Neural progenitor cell (in vitro differentiated cells): ENCODE results near the gene RAPH1. TPM values are rescaled to one million over a fixed set of nuclear protein-coding genes. Genes with fewer than 3 reads are reported as not detected.

Experiments
- DNase-seq: peaks from one replicate; pipeline ENCODE4 v3.0.0-alpha.2; 2016; ENCODE audit warnings: low spot score
- H2AFZ ChIP-seq: fragments of 200-600 bp; sonication (generic); replicated peaks from 2 replicates; pipeline ENCODE4 v1.6.1; 2016; ENCODE audit warnings: antibody characterized with exemption
- H3F3A ChIP-seq: fragments of 200-600 bp; sonication (generic); 2 replicates; pipeline ENCODE4 v1.6.1; 2016; ENCODE audit warnings: antibody characterized with exemption, low read depth
- H3K27ac ChIP-seq: fragments of 200-600 bp; sonication (generic); 2 replicates; pipeline ENCODE4 v1.5.1; 2016; ENCODE audit warnings: mild to moderate bottlenecking
- H3K27me3 ChIP-seq: fragments of 200-600 bp; sonication (generic); 2 replicates; pipeline ENCODE4 v1.6.1; 2016; ENCODE audit warnings: mild to moderate bottlenecking, moderate library complexity
- H3K36me3 ChIP-seq: fragments of 200-600 bp; sonication (generic); 2 replicates; pipeline ENCODE4 v1.5.1; 2016
- H3K4me1 ChIP-seq: fragments of 200-600 bp; sonication (generic); 2 replicates; pipeline ENCODE4 v1.6.1; 2016; ENCODE audit warnings: mixed run types
- H3K4me2 ChIP-seq: fragments of 200-600 bp; sonication (generic); 2 replicates; pipeline ENCODE4 v1.6.1; 2016
- H3K4me3 ChIP-seq: fragments of 200-600 bp; sonication (generic); 2 replicates; pipeline ENCODE4 v1.5.1; 2016
- H3K79me2 ChIP-seq: fragments of 200-600 bp; sonication (generic); 2 replicates; pipeline ENCODE4 v1.6.1; 2016; ENCODE audit warnings: low read depth
- H3K9ac ChIP-seq: fragments of 200-600 bp; sonication (generic); 2 replicates; pipeline ENCODE4 v1.6.1; 2016
- H3K9me3 ChIP-seq: fragments of 200-600 bp; sonication (generic); 2 replicates; pipeline ENCODE4 v1.5.1; 2016; ENCODE audit warnings: low read depth
- H4K20me1 ChIP-seq: fragments of 200-600 bp; sonication (generic); 2 replicates; pipeline ENCODE4 v1.6.1; 2016; ENCODE audit warnings: low read depth
- H3K27ac Mint-ChIP-seq: 3 replicates; pipeline ENCODE4 v1.8.0; 2021; ENCODE audit warnings: mixed read lengths
- H3K27me3 Mint-ChIP-seq: 2 replicates; pipeline ENCODE4 v1.8.0; 2022; ENCODE audit warnings: low read depth, mild to moderate bottlenecking, inconsistent platforms, moderate library complexity, mixed read lengths; ENCODE audit not compliant: insufficient read depth
- H3K36me3 Mint-ChIP-seq: 3 replicates; pipeline ENCODE4 v1.8.0; 2021; ENCODE audit warnings: mixed read lengths
- H3K4me1 Mint-ChIP-seq: 3 replicates; pipeline ENCODE4 v1.8.0; 2021; ENCODE audit warnings: mixed read lengths
- H3K4me3 Mint-ChIP-seq: 3 replicates; pipeline ENCODE4 v1.8.0; 2021; ENCODE audit warnings: mild to moderate bottlenecking, moderate library complexity, mixed read lengths
- H3K9me3 Mint-ChIP-seq: 3 replicates; pipeline ENCODE4 v1.8.0; 2020; ENCODE audit warnings: mixed read lengths
- EZH2 ChIP-seq: fragments of 200-600 bp; sonication (generic); IDR thresholded peaks from 2 replicates; pipeline ENCODE4 v1.6.1; 2017; ENCODE audit warnings: antibody characterized with exemption, mild to moderate bottlenecking, moderate library complexity
- EZH2phosphoT487 ChIP-seq: fragments of 200-600 bp; sonication (generic); IDR thresholded peaks from 2 replicates; pipeline ENCODE4 v1.6.1; 2017; ENCODE audit warnings: antibody characterized with exemption
- total RNA-seq: library from RNA; depleted of rRNA; stranded (reverse); fragments of >200 nt; gene quantifications from 2 replicates; pipeline ENCODE4 v1.2.3, GENCODE V29; 2015; ENCODE audit warnings: low replicate concordance
- TF ChIP-seq, protein P1 (sequence below): fragments of 200-600 bp; sonication (generic); IDR thresholded peaks from 2 replicates; pipeline ENCODE4 v1.5.1; 2017; ENCODE audit warnings: antibody characterized with exemption, mild to moderate bottlenecking

RAPH1 gene
- total RNA-seq, 1 donor from 2014 or later, result 11.2 TPM

DNA sequence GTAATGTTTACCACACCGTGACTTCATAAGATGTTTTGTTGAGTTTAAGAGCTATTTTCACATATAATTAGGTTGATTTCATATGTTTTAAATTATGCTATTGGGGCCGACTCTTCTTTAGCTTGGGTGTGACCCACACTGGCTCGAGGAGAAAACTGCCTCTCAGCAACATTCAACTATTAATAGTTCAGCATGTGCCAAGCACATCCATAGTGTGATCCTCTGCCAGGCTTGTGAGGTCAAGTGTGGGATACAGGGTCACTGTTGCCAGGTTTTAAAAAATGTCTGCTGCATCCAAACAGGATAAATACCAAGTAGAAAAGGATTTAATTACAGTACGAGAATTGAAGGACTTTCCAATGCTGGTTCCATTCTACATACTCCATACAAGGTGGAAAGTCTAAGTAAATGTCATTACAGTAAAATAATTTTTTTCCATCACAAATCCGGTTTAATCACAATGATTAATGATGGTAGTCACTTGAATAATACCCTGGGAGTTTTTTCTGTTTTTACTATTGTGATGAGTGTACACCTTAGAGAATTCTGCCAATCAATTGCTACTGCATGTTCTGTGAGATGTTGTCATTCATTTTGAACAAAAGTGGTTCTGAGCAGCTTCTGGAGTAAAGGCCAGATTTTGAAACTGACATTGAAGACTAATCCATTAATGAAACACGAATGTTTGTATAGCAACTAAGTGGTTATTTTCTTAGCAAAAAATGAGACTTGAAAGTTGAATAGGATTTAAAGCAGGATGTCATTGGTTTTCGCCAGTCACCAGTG is 122.4 kb downstream of the RAPH1 start:
- H3K4me2 ChIP-seq, result no peak overlapping the region
- no peak overlapping the region for H3K27ac ChIP-seq
- H3K79me2 ChIP-seq, result no peaks in the 10 kb centered on the region
- H3K9me3 ChIP-seq, result no peaks in the 10 kb centered on the region
- H3F3A ChIP-seq, result no peaks in the 10 kb centered on the region
- Mint-ChIP-seq H3K27me3 (no peaks in the 10 kb centered on the region), H3K9me3 (no peaks in the 10 kb centered on the region), H3K4me3 (no peak overlapping the region), H3K36me3 (peaks cover 58% of the 10 kb centered on the region), H3K27ac (no peak overlapping the region), H3K4me1 (no peaks in the 10 kb centered on the region)
- no peak overlapping the region for H2AFZ ChIP-seq
- no peak overlapping the region for H3K4me3 ChIP-seq
- no peaks in the 10 kb centered on the region for H3K4me1 ChIP-seq
- TF ChIP-seq EZH2 (no peak), EZH2phosphoT487 (no peak)
- TF ChIP-seq, protein P1, sequence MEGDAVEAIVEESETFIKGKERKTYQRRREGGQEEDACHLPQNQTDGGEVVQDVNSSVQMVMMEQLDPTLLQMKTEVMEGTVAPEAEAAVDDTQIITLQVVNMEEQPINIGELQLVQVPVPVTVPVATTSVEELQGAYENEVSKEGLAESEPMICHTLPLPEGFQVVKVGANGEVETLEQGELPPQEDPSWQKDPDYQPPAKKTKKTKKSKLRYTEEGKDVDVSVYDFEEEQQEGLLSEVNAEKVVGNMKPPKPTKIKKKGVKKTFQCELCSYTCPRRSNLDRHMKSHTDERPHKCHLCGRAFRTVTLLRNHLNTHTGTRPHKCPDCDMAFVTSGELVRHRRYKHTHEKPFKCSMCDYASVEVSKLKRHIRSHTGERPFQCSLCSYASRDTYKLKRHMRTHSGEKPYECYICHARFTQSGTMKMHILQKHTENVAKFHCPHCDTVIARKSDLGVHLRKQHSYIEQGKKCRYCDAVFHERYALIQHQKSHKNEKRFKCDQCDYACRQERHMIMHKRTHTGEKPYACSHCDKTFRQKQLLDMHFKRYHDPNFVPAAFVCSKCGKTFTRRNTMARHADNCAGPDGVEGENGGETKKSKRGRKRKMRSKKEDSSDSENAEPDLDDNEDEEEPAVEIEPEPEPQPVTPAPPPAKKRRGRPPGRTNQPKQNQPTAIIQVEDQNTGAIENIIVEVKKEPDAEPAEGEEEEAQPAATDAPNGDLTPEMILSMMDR, result no peak
- peaks cover 6% of the 10 kb centered on the region for H4K20me1 ChIP-seq
- no peaks in the 10 kb centered on the region for H3K27me3 ChIP-seq
- DNase-seq, result no peak
- peaks cover 18% of the 10 kb centered on the region for H3K36me3 ChIP-seq
- no peak overlapping the region for H3K9ac ChIP-seq

DNA sequence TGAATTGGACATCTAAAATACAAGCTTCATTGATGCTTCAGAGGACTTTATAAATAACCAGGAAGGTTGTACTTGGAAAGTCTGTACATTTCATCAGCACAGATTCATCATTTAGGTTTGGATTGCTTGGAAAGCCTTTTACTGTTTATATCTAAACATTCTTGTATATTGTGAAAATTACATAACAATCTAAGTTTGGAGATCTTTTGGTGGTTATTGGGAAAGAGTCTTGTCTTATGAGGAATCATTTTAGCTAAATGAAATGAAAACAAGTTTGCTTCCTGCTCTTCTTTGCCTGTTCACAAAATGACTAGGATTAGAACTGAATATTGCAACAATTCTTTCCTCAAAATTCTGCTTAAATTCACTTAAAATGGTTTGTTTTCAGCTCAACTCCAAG is 127.6 kb downstream of the RAPH1 start:
- DNase-seq, result no peak
- H3K79me2 ChIP-seq, result no peaks in the 10 kb centered on the region
- H3F3A ChIP-seq, result no peaks in the 10 kb centered on the region
- Mint-ChIP-seq H3K36me3 (peaks cover 58% of the 10 kb centered on the region), H3K4me3 (no peak overlapping the region), H3K9me3 (no peaks in the 10 kb centered on the region), H3K4me1 (no peaks in the 10 kb centered on the region), H3K27ac (no peak overlapping the region), H3K27me3 (no peaks in the 10 kb centered on the region)
- H3K36me3 ChIP-seq, result peaks cover 26% of the 10 kb centered on the region
- no peaks in the 10 kb centered on the region for H3K9me3 ChIP-seq
- no peak overlapping the region for H3K4me3 ChIP-seq
- TF ChIP-seq, protein P1, result no peak
- TF ChIP-seq EZH2phosphoT487, result no peak
- no peak for TF ChIP-seq EZH2
- H2AFZ ChIP-seq, result no peak overlapping the region
- no peaks in the 10 kb centered on the region for H3K27me3 ChIP-seq
- H3K9ac ChIP-seq, result no peak overlapping the region
- H4K20me1 ChIP-seq, result peaks cover 7% of the 10 kb centered on the region
- H3K4me1 ChIP-seq, result no peaks in the 10 kb centered on the region
- H3K27ac ChIP-seq, result no peak overlapping the region
- no peak overlapping the region for H3K4me2 ChIP-seq

DNA sequence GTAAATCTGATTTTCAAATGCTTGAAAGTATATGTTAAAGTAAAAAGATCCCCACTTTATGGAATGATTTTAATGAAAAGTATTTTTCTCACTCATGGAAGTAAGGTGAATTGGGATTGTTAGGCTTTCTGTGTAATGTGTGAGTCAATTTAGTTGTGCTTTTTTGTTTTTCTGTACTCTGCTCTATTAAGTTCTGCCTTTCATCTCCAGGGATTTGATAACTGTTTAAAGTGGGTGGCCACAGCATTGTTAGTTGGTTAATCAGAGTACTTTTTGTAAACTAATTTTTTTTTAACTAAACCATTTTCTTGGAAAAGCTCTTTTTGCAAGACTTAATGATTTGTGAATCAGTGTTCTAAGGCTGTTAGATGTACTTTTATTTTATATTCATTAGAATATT is 130.1 kb downstream of the RAPH1 start:
- H3K4me3 Mint-ChIP-seq, result no peak overlapping the region
- H3K27ac Mint-ChIP-seq, result no peak overlapping the region
- peaks cover 47% of the 10 kb centered on the region for H3K36me3 Mint-ChIP-seq
- no peak overlapping the region for H3K4me2 ChIP-seq
- H3K9me3 ChIP-seq, result no peaks in the 10 kb centered on the region
- H3F3A ChIP-seq, result no peaks in the 10 kb centered on the region
- peak overlapping the region; percentile 48 for H3K27ac ChIP-seq
- no peak for DNase-seq
- no peaks in the 10 kb centered on the region for H3K79me2 ChIP-seq
- no peaks in the 10 kb centered on the region for H3K27me3 ChIP-seq
- TF ChIP-seq EZH2phosphoT487 (no peak), EZH2 (no peak)
- TF ChIP-seq, protein P1, result no peak
- H3K9ac ChIP-seq, result no peak overlapping the region
- H2AFZ ChIP-seq, result no peak overlapping the region
- H3K4me1 ChIP-seq, result no peaks in the 10 kb centered on the region
- H4K20me1 ChIP-seq, result peaks cover 7% of the 10 kb centered on the region
- no peak overlapping the region for H3K4me3 ChIP-seq
- H3K4me1 Mint-ChIP-seq, result no peaks in the 10 kb centered on the region
- H3K36me3 ChIP-seq, result peaks cover 21% of the 10 kb centered on the region
- H3K27me3 Mint-ChIP-seq, result no peaks in the 10 kb centered on the region
- H3K9me3 Mint-ChIP-seq, result no peaks in the 10 kb centered on the region
